Measurements from ENCODE around the gene HSPH1.

Gene HSPH1

DNA sequence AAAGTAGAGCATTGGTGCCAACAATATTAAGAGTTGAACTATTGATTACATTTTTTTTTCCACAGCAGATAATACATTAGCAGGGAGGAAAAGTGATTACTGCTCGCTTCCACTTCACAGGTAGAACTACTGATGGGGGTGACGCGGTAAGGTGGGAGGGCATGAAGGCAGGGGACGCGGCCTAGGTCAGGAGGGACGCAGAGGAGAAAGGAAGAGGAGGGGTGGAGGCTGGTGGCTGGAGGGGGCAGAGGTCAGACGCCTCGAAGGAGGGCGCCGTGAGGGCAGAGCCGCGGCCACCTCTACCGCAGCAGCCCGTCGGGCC lies 37.8 kb upstream of the HSPH1 start:
- Histone ChIP-seq H3K27ac (ENCODE audit: low read depth, low read length, severe bottlenecking) (no peak overlapping the region), H3K9me3 (ENCODE audit: control insufficient read depth, low read length) (no peaks in the 10 kb centered on the region), H3K36me3 (ENCODE audit: control insufficient read depth, insufficient read depth, low read length) (no peaks in the 10 kb centered on the region), H3K4me1 (ENCODE audit: control insufficient read depth, insufficient read depth, low read length, poor library complexity, severe bottlenecking) (peaks cover 4% of the 10 kb centered on the region), H3K4me3 (ENCODE audit: extremely low read depth, insufficient read depth, low read length, poor library complexity, severe bottlenecking) (peak overlapping the region; percentile 60)
- WGBS, 2 experiments (ENCODE audit: insufficient coverage in 2 of 2) = 28 to 32% methylated on average over 5 to 6 of the region's 15 CpGs

GRCh38 chr13:31198519-31198918 lies 36.8 kb upstream of the HSPH1 start:
- Histone ChIP-seq H3K36me3 (ENCODE audit: control insufficient read depth, insufficient read depth, low read length) (no peaks in the 10 kb centered on the region), H3K4me1 (ENCODE audit: control insufficient read depth, insufficient read depth, low read length, poor library complexity, severe bottlenecking) (peaks cover 4% of the 10 kb centered on the region), H3K9me3 (ENCODE audit: control insufficient read depth, low read length) (no peaks in the 10 kb centered on the region), H3K4me3 (ENCODE audit: extremely low read depth, insufficient read depth, low read length, poor library complexity, severe bottlenecking) (no peak overlapping the region), H3K27ac (ENCODE audit: low read depth, low read length, severe bottlenecking) (no peak overlapping the region)
- WGBS, 2 experiments (ENCODE audit: insufficient coverage in 2 of 2) = 86 to 100% methylated on average over 3 of the region's 3 CpGs

DNA sequence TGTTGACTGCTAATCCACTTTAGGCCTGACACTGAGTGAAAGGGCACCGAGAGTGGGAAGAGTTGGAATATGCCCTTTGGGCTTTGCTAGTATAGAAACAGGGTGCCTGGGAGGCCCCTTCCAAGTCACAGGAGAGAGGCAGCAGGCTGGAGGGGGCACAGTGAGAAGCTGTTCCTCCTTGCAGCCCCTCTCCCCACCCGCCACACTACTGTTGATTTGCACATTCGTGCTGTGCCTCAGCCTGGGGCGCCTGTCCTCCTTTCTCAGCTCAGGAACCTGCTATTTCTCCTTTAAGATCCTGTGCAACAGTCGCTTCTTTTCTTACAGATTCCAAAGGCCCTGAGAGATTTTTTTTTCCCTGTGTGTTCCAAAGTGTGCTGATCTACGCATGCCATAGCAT lies 35.3 kb upstream of the HSPH1 start:
- WGBS, 2 experiments (ENCODE audit: insufficient coverage in 2 of 2) = 70 to 82% methylated on average over 3 to 4 of the region's 6 CpGs
- Histone ChIP-seq H3K4me1 (ENCODE audit: control insufficient read depth, insufficient read depth, low read length, poor library complexity, severe bottlenecking) (peaks cover 4% of the 10 kb centered on the region), H3K36me3 (ENCODE audit: control insufficient read depth, insufficient read depth, low read length) (no peaks in the 10 kb centered on the region), H3K4me3 (ENCODE audit: extremely low read depth, insufficient read depth, low read length, poor library complexity, severe bottlenecking) (no peak overlapping the region), H3K9me3 (ENCODE audit: control insufficient read depth, low read length) (no peaks in the 10 kb centered on the region), H3K27ac (ENCODE audit: low read depth, low read length, severe bottlenecking) (no peak overlapping the region)

GRCh38 chr13:31195616-31196015 lies 33.9 kb upstream of the HSPH1 start:
- H3K4me3 ChIP-seq (ENCODE audit: extremely low read depth, insufficient read depth, low read length, poor library complexity, severe bottlenecking) = no peak overlapping the region
- WGBS, 2 experiments (ENCODE audit: insufficient coverage in 2 of 2) = 96 to 100% methylated on average over 3 to 4 of the region's 4 CpGs
- no peaks in the 10 kb centered on the region for H3K36me3 ChIP-seq (ENCODE audit: control insufficient read depth, insufficient read depth, low read length)
- peaks cover 4% of the 10 kb centered on the region for H3K4me1 ChIP-seq (ENCODE audit: control insufficient read depth, insufficient read depth, low read length, poor library complexity, severe bottlenecking)
- no peaks in the 10 kb centered on the region for H3K9me3 ChIP-seq (ENCODE audit: control insufficient read depth, low read length)
- H3K27ac ChIP-seq (ENCODE audit: low read depth, low read length, severe bottlenecking) = no peak overlapping the region

DNA sequence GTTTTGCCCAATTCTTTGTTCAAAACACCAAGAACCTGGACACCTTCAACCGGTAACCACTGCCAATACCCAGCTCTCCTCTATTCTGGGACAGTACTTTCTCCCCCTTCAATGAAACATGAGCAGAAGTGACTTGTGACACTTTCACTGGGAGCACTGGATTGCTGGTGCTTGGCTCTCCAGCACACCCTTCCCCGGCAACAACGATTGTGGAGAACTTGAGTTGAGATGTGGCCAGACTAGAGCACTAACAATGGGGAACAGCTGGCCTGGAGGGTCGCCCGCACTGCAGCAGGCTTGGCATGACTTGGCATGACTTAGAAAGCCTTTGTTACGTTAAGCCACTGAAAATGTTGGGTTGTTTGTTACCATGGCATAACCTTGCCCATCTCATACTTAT lies 30.6 kb upstream of the HSPH1 start:
- no peaks in the 10 kb centered on the region for H3K9me3 ChIP-seq (ENCODE audit: control insufficient read depth, low read length)
- peaks cover 4% of the 10 kb centered on the region for H3K4me1 ChIP-seq (ENCODE audit: control insufficient read depth, insufficient read depth, low read length, poor library complexity, severe bottlenecking)
- no peak overlapping the region for H3K4me3 ChIP-seq (ENCODE audit: extremely low read depth, insufficient read depth, low read length, poor library complexity, severe bottlenecking)
- 97 to 100% methylated on average over 5 of the region's 6 CpGs for WGBS, 2 experiments (ENCODE audit: insufficient coverage in 2 of 2)
- H3K27ac ChIP-seq (ENCODE audit: low read depth, low read length, severe bottlenecking) = no peak overlapping the region
- H3K36me3 ChIP-seq (ENCODE audit: control insufficient read depth, insufficient read depth, low read length) = no peaks in the 10 kb centered on the region

DNA sequence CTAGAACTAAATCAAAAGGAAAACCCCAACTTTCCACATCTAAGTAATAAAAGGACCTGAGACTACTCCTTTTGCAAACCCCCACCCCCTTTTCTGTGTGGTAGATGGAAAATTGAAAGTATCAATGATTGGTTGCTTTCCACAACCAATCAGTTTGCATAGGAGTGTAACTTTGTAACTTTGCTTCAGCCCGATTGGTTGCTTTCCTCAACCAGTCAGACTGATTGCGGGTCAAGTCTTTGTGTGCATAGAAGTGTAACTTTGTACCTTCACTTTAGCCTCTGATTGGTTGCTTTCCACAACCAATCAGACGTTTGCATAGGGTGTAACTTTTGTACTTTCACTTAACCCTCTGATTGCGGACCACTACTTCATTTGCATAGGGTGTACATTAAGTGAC lies 30.0 kb upstream of the HSPH1 start:
- H3K27ac ChIP-seq (ENCODE audit: low read depth, low read length, severe bottlenecking) = no peak overlapping the region
- WGBS, 2 experiments (ENCODE audit: insufficient coverage in 2 of 2) = 100% methylated on average over 1 to 3 of the region's 4 CpGs
- H3K4me1 ChIP-seq (ENCODE audit: control insufficient read depth, insufficient read depth, low read length, poor library complexity, severe bottlenecking) = peaks cover 4% of the 10 kb centered on the region
- H3K4me3 ChIP-seq (ENCODE audit: extremely low read depth, insufficient read depth, low read length, poor library complexity, severe bottlenecking) = no peak overlapping the region
- no peaks in the 10 kb centered on the region for H3K36me3 ChIP-seq (ENCODE audit: control insufficient read depth, insufficient read depth, low read length)
- H3K9me3 ChIP-seq (ENCODE audit: control insufficient read depth, low read length) = no peaks in the 10 kb centered on the region

DNA sequence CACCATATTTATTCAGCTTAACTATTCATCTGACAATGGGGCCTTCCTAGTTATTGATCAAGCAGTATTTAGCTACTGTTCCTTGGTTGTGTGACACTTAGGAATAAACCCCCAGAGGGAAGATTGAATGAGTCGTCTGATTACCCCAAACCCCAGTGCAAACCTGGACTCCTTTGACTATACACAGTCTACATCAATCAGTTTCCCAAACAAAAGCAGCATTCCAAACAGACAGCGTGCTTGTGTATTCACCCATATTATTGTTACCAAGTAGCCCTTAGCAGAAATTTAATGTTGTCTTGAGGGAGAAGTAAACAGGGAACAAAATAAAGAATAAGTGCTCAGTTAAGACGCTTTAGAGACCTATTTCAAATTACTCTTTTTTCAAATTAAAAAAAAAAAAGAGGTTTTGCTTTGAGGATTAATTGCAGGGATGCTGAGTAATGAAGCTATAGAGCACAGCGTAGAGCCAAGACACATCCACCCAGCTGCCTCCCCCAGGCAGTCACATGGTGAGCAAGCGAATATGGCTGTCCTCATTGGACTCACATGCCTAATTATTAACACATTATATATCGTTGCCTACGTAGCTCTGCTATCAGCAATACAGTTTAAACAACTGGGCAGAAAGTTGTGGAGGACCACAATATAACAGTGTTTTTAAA lies 23.4 kb upstream of the HSPH1 start:
- no peaks in the 10 kb centered on the region for H3K36me3 ChIP-seq (ENCODE audit: control insufficient read depth, insufficient read depth, low read length)

DNA sequence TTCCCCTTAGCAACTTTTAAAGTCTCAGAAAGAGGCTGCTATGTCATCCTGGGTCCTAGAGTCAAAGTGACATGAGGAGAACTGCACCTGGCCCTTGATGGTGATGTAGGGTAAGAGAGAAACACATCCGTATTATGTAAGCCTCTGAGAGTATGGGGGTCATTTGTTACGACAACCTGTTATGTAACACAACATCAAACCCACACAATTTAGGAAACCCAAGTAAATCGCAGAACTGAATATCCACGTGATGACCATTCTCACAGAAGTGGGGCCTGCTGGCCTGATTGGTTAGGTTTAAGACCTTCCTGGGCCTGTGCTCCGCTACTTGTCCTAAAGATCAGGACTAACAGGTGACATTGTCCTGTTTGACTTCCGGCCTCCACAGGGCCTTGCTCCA lies 22.7 kb upstream of the HSPH1 start:
- Histone ChIP-seq H3K4me3 (ENCODE audit: extremely low read depth, insufficient read depth, low read length, poor library complexity, severe bottlenecking) (no peak overlapping the region), H3K36me3 (ENCODE audit: control insufficient read depth, insufficient read depth, low read length) (no peaks in the 10 kb centered on the region), H3K4me1 (ENCODE audit: control insufficient read depth, insufficient read depth, low read length, poor library complexity, severe bottlenecking) (no peaks in the 10 kb centered on the region), H3K9me3 (ENCODE audit: control insufficient read depth, low read length) (no peaks in the 10 kb centered on the region), H3K27ac (ENCODE audit: low read depth, low read length, severe bottlenecking) (no peak overlapping the region)
- 83 to 93% methylated on average over 3 to 5 of the region's 6 CpGs for WGBS, 2 experiments (ENCODE audit: insufficient coverage in 2 of 2)

More for the DNA sequence above, 23.4 kb upstream of the HSPH1 start:
- Histone ChIP-seq H3K4me1 (ENCODE audit: control insufficient read depth, insufficient read depth, low read length, poor library complexity, severe bottlenecking) (no peaks in the 10 kb centered on the region), H3K9me3 (ENCODE audit: control insufficient read depth, low read length) (no peaks in the 10 kb centered on the region), H3K27ac (ENCODE audit: low read depth, low read length, severe bottlenecking) (no peak overlapping the region), H3K4me3 (ENCODE audit: extremely low read depth, insufficient read depth, low read length, poor library complexity, severe bottlenecking) (no peak overlapping the region)
- 80% methylated on average over 1 of the region's 7 CpGs; no CpG with 5 or more reads in 1 of the 2 experiments for WGBS, 2 experiments (ENCODE audit: insufficient coverage in 2 of 2)

- H3K9me3 ChIP-seq (ENCODE audit: control insufficient read depth, low read length) = no peaks in the 10 kb centered on the region
- no peak overlapping the region for H3K27ac ChIP-seq (ENCODE audit: low read depth, low read length, severe bottlenecking)
- no peak overlapping the region for H3K4me3 ChIP-seq (ENCODE audit: extremely low read depth, insufficient read depth, low read length, poor library complexity, severe bottlenecking)
- no peaks in the 10 kb centered on the region for H3K36me3 ChIP-seq (ENCODE audit: control insufficient read depth, insufficient read depth, low read length)
- 95 to 96% methylated on average over 19 to 21 of the region's 26 CpGs for WGBS, 2 experiments (ENCODE audit: insufficient coverage in 2 of 2)
- no peaks in the 10 kb centered on the region for H3K4me1 ChIP-seq (ENCODE audit: control insufficient read depth, insufficient read depth, low read length, poor library complexity, severe bottlenecking)
Measured at GRCh38 chr13:31182987-31183386, 21.3 kb upstream of the HSPH1 start.

DNA sequence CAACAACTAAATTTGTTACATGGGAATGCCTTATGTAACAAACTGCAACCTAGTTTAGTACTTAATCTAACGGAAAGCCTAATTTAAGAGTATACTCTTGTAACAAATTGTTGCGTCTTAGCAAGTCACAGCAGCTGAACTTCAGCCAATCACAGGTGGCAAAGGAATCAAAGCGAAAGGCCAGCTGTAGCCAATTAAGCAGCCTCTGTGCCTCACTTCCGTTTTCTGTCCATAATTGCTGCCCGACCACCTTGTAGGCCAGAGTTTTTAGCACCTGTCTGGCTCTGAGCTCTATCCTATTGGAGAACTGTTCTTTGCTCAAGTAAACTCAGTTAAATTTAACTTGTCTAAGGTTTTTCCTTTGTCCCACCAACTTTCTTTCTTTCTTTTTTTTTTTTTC lies 18.1 kb upstream of the HSPH1 start:
- no peaks in the 10 kb centered on the region for H3K4me1 ChIP-seq (ENCODE audit: control insufficient read depth, insufficient read depth, low read length, poor library complexity, severe bottlenecking)
- no peak overlapping the region for H3K4me3 ChIP-seq (ENCODE audit: extremely low read depth, insufficient read depth, low read length, poor library complexity, severe bottlenecking)
- no peaks in the 10 kb centered on the region for H3K36me3 ChIP-seq (ENCODE audit: control insufficient read depth, insufficient read depth, low read length)
- no peaks in the 10 kb centered on the region for H3K9me3 ChIP-seq (ENCODE audit: control insufficient read depth, low read length)
- WGBS, 2 experiments (ENCODE audit: insufficient coverage in 2 of 2) = 80 to 93% methylated on average over 4 to 5 of the region's 5 CpGs
- H3K27ac ChIP-seq (ENCODE audit: low read depth, low read length, severe bottlenecking) = no peak overlapping the region

- Histone ChIP-seq H3K4me3 (ENCODE audit: extremely low read depth, insufficient read depth, low read length, poor library complexity, severe bottlenecking) (no peak overlapping the region), H3K9me3 (ENCODE audit: control insufficient read depth, low read length) (no peaks in the 10 kb centered on the region), H3K27ac (ENCODE audit: low read depth, low read length, severe bottlenecking) (no peak overlapping the region), H3K36me3 (ENCODE audit: control insufficient read depth, insufficient read depth, low read length) (no peaks in the 10 kb centered on the region), H3K4me1 (ENCODE audit: control insufficient read depth, insufficient read depth, low read length, poor library complexity, severe bottlenecking) (no peaks in the 10 kb centered on the region)
- 97 to 98% methylated on average over 5 to 7 of the region's 8 CpGs for WGBS, 2 experiments (ENCODE audit: insufficient coverage in 2 of 2)
Measured at GRCh38 chr13:31179241-31179640, 17.5 kb upstream of the HSPH1 start.
